Fibroblast of pulmonary artery (primary cell): ENCODE results near the gene CFAP74.

Experiments
- DNase-seq: peaks from one replicate; pipeline ENCODE4 v3.0.0-alpha.2; 2010; ENCODE audit warnings: low read depth
- H3K4me3 ChIP-seq: replicated peaks from 2 replicates; pipeline ENCODE4 v1.5.1; 2011; ENCODE audit warnings: low read depth, mild to moderate bottlenecking, control low read depth, low read length, moderate library complexity
- CTCF ChIP-seq: IDR thresholded peaks from 2 replicates; pipeline ENCODE4 v1.5.1; 2011; ENCODE audit warnings: mild to moderate bottlenecking, control low read depth, low read length, inconsistent platforms; ENCODE audit errors: missing control alignments

CFAP74 gene

GRCh38 chr1:1920057-1920607 is 83.5 kb downstream of the CFAP74 start:
- no peak for DNase-seq
- no peak overlapping the region for H3K4me3 ChIP-seq

GRCh38 chr1:1919304-1920056 is 84.1 kb downstream of the CFAP74 start:
- H3K4me3 ChIP-seq: peak overlapping the region; percentile 45
- DNase-seq: peak; percentile 97
- no peak for TF ChIP-seq CTCF

More at GRCh38 chr1:1920057-1920607, 83.5 kb downstream of the CFAP74 start:
- no peak for TF ChIP-seq CTCF

- H3K4me3 ChIP-seq: peak within 1 kb of the TSS; percentile 45
- TF ChIP-seq CTCF: no peak
- DNase-seq: no peak
Observed at GRCh38 chr1:1918901-1919303, 84.7 kb downstream of the CFAP74 start, which contains the start of gene TMEM52. Gene TMEM52 (minus strand): TSS chr1:1919279. CDS start chr1:1919265, 14 bp downstream.

GRCh38 chr1:1917995-1918900 is 85.3 kb downstream of the CFAP74 start:
- peak overlapping the region; percentile 45 for H3K4me3 ChIP-seq
- TF ChIP-seq CTCF: no peak
- no peak for DNase-seq

GRCh38 chr1:1917304-1917976 is 86.1 kb downstream of the CFAP74 start:
- TF ChIP-seq CTCF: no peak
- DNase-seq: no peak
- H3K4me3 ChIP-seq: no peak overlapping the region

GRCh38 chr1:1916851-1917251 is 86.7 kb downstream of the CFAP74 start:
- no peak for TF ChIP-seq CTCF
- no peak for DNase-seq
- H3K4me3 ChIP-seq: no peak overlapping the region
